ENCODE data around the gene SRPRB. TPM values are rescaled to one million over a fixed set of nuclear protein-coding genes. Genes with fewer than 3 reads are reported as not detected.

Gene SRPRB
- total RNA-seq, 1 experiment from 2014 or later = 73.5 TPM

DNA sequence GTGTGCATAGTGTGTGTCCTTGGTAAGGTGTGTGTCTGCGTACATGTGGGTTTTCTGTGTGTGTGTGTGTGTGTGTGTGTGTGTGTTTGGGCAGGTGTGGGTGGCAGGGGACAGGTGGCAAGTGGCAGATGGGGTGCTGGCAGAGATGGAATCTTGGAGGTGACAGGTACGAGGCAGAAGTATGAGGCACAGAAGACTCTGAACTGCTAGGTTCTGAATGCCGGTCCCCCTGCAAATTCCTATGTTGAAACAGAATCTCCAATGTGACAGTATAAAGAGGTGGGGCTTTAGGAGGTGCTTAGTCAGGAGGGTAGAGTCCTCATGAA lies 29.8 kb downstream of the SRPRB start:
- H3K4me3 ChIP-seq (ENCODE audit: low read depth in 2 of 2, low read length in 2 of 2) = no peak overlapping the region
- no peak for DNase-seq (ENCODE audit: low read depth, low spot score)
- H3K27ac ChIP-seq (ENCODE audit: low read length) = no peak overlapping the region
- TF ChIP-seq, protein P1, sequence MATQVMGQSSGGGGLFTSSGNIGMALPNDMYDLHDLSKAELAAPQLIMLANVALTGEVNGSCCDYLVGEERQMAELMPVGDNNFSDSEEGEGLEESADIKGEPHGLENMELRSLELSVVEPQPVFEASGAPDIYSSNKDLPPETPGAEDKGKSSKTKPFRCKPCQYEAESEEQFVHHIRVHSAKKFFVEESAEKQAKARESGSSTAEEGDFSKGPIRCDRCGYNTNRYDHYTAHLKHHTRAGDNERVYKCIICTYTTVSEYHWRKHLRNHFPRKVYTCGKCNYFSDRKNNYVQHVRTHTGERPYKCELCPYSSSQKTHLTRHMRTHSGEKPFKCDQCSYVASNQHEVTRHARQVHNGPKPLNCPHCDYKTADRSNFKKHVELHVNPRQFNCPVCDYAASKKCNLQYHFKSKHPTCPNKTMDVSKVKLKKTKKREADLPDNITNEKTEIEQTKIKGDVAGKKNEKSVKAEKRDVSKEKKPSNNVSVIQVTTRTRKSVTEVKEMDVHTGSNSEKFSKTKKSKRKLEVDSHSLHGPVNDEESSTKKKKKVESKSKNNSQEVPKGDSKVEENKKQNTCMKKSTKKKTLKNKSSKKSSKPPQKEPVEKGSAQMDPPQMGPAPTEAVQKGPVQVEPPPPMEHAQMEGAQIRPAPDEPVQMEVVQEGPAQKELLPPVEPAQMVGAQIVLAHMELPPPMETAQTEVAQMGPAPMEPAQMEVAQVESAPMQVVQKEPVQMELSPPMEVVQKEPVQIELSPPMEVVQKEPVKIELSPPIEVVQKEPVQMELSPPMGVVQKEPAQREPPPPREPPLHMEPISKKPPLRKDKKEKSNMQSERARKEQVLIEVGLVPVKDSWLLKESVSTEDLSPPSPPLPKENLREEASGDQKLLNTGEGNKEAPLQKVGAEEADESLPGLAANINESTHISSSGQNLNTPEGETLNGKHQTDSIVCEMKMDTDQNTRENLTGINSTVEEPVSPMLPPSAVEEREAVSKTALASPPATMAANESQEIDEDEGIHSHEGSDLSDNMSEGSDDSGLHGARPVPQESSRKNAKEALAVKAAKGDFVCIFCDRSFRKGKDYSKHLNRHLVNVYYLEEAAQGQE (IDR thresholded peaks at IDR 0.05; ENCODE audit: insufficient read depth in 1 of 2, low read depth in 2 of 2, low read length in 1 of 2) = no peak
- TF ChIP-seq POLR2AphosphoS5 (IDR thresholded peaks at IDR 0.05; ENCODE audit: low read depth, low read length) (no peak), TCF7L2 (IDR thresholded peaks at IDR 0.05; ENCODE audit: low read depth, low read length) (no peak), SIN3A (IDR thresholded peaks at IDR 0.05; ENCODE audit: borderline replicate concordance, insufficient read depth, low read depth, low read length) (no peak)
- TF ChIP-seq, protein P2, sequence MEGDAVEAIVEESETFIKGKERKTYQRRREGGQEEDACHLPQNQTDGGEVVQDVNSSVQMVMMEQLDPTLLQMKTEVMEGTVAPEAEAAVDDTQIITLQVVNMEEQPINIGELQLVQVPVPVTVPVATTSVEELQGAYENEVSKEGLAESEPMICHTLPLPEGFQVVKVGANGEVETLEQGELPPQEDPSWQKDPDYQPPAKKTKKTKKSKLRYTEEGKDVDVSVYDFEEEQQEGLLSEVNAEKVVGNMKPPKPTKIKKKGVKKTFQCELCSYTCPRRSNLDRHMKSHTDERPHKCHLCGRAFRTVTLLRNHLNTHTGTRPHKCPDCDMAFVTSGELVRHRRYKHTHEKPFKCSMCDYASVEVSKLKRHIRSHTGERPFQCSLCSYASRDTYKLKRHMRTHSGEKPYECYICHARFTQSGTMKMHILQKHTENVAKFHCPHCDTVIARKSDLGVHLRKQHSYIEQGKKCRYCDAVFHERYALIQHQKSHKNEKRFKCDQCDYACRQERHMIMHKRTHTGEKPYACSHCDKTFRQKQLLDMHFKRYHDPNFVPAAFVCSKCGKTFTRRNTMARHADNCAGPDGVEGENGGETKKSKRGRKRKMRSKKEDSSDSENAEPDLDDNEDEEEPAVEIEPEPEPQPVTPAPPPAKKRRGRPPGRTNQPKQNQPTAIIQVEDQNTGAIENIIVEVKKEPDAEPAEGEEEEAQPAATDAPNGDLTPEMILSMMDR (IDR thresholded peaks at IDR 0.05) = no peak
- ChIA-PET CTCF (no interaction called here), POLR2A (interaction anchor here (0.5 kb wide), 1 partner anchor 39 kb away, joined by 3 read pairs; no protein-coding TSS in a partner anchor)
- no TSS peak for BruUV-seq (replicated peaks)
- no peaks in the 10 kb centered on the region for H3K27me3 ChIP-seq (ENCODE audit: control insufficient read depth, insufficient read depth, low read length)
- H3K4me1 ChIP-seq (ENCODE audit: control insufficient read depth, insufficient read depth, low read length) = no peaks in the 10 kb centered on the region
- no peaks in the 10 kb centered on the region for H3K36me3 ChIP-seq (ENCODE audit: control insufficient read depth, insufficient read depth, low read length)
- no peak for ATAC-seq
- in situ Hi-C loops (cut with HindIII; ENCODE audit: low pct_unique_long_range_greater_than_20kb, low sequenced_read_pairs) (no loop called here), intact Hi-C loops (cut with micrococcal nuclease; ENCODE audit: unreplicated experiment) (no loop called here)
- no peaks in the 10 kb centered on the region for H3K9me3 ChIP-seq (ENCODE audit: control insufficient read depth, insufficient read depth, low read depth, low read length)

DNA sequence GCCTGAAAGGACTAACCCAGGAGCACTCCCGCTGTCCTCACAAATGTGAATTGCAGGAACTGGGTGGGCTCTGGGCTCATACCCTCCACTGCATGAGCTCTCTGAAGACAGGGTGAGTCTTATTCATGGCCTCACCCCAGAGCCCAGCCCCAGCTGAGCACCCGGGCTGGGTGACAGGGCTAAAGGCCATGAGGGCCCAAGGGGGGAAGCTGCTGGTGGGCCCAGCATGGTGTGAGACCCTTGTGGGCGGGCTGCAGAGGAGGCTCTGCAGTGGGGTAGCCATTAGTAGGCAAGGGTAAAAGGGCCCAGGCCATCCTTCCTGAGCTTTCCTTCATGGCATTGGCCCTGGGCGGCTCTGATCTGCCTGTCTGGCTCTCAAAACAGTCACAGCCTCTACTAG lies 30.3 kb downstream of the SRPRB start:
- H3K9me3 ChIP-seq (ENCODE audit: control insufficient read depth, insufficient read depth, low read depth, low read length) = no peaks in the 10 kb centered on the region
- ChIA-PET POLR2A (interaction anchor here (0.5 kb wide), 1 partner anchor 38 kb away, joined by 3 read pairs; no protein-coding TSS in a partner anchor), CTCF (no interaction called here)
- ATAC-seq (no peak), DNase-seq (ENCODE audit: low read depth, low spot score) (no peak)
- H3K4me3 ChIP-seq (ENCODE audit: low read depth in 2 of 2, low read length in 2 of 2) = no peak overlapping the region
- H3K4me1 ChIP-seq (ENCODE audit: control insufficient read depth, insufficient read depth, low read length) = no peaks in the 10 kb centered on the region
- H3K27ac ChIP-seq (ENCODE audit: low read length) = no peak overlapping the region
- no peak for TF ChIP-seq TCF7L2 (IDR thresholded peaks at IDR 0.05; ENCODE audit: low read depth, low read length)
- no peak for TF ChIP-seq POLR2AphosphoS5 (IDR thresholded peaks at IDR 0.05; ENCODE audit: low read depth, low read length)
- TF ChIP-seq, protein P1 (IDR thresholded peaks at IDR 0.05; ENCODE audit: insufficient read depth in 1 of 2, low read depth in 2 of 2, low read length in 1 of 2) = no peak
- TF ChIP-seq, protein P2 (IDR thresholded peaks at IDR 0.05) = no peak
- TF ChIP-seq SIN3A (IDR thresholded peaks at IDR 0.05; ENCODE audit: borderline replicate concordance, insufficient read depth, low read depth, low read length) = no peak
- no TSS peak for BruUV-seq (replicated peaks)
- no peaks in the 10 kb centered on the region for H3K36me3 ChIP-seq (ENCODE audit: control insufficient read depth, insufficient read depth, low read length)
- H3K27me3 ChIP-seq (ENCODE audit: control insufficient read depth, insufficient read depth, low read length) = no peaks in the 10 kb centered on the region
- intact Hi-C loops (cut with micrococcal nuclease; ENCODE audit: unreplicated experiment) = no loop called here
- in situ Hi-C loops (cut with HindIII; ENCODE audit: low pct_unique_long_range_greater_than_20kb, low sequenced_read_pairs) = no loop called here

All from Panc1 (cell line).